Neural progenitor cell (in vitro differentiated cells): Measurements from ENCODE around the gene RRM2. TPM values are rescaled to one million over a fixed set of nuclear protein-coding genes. Genes with fewer than 3 reads are reported as not detected.
"Not testable (repeated sequence)": the region's sequence is repeated elsewhere in the genome, so short reads cannot be mapped to it uniquely, and the experiment has no call there.

ENCODE experiments used
- DNase-seq: peaks from one replicate; pipeline ENCODE4 v3.0.0-alpha.2; 2016; ENCODE audit warnings: low spot score
- H2AFZ ChIP-seq: fragments of 200-600 bp; sonication (generic); replicated peaks from 2 replicates; pipeline ENCODE4 v1.6.1; 2016; ENCODE audit warnings: antibody characterized with exemption
- H3F3A ChIP-seq: fragments of 200-600 bp; sonication (generic); 2 replicates; pipeline ENCODE4 v1.6.1; 2016; ENCODE audit warnings: antibody characterized with exemption, low read depth
- H3K27ac ChIP-seq: fragments of 200-600 bp; sonication (generic); 2 replicates; pipeline ENCODE4 v1.5.1; 2016; ENCODE audit warnings: mild to moderate bottlenecking
- H3K27me3 ChIP-seq: fragments of 200-600 bp; sonication (generic); 2 replicates; pipeline ENCODE4 v1.6.1; 2016; ENCODE audit warnings: mild to moderate bottlenecking, moderate library complexity
- H3K36me3 ChIP-seq: fragments of 200-600 bp; sonication (generic); 2 replicates; pipeline ENCODE4 v1.5.1; 2016
- H3K4me1 ChIP-seq: fragments of 200-600 bp; sonication (generic); 2 replicates; pipeline ENCODE4 v1.6.1; 2016; ENCODE audit warnings: mixed run types
- H3K4me2 ChIP-seq: fragments of 200-600 bp; sonication (generic); 2 replicates; pipeline ENCODE4 v1.6.1; 2016
- H3K4me3 ChIP-seq: fragments of 200-600 bp; sonication (generic); 2 replicates; pipeline ENCODE4 v1.5.1; 2016
- H3K79me2 ChIP-seq: fragments of 200-600 bp; sonication (generic); 2 replicates; pipeline ENCODE4 v1.6.1; 2016; ENCODE audit warnings: low read depth
- H3K9ac ChIP-seq: fragments of 200-600 bp; sonication (generic); 2 replicates; pipeline ENCODE4 v1.6.1; 2016
- H3K9me3 ChIP-seq: fragments of 200-600 bp; sonication (generic); 2 replicates; pipeline ENCODE4 v1.5.1; 2016; ENCODE audit warnings: low read depth
- H4K20me1 ChIP-seq: fragments of 200-600 bp; sonication (generic); 2 replicates; pipeline ENCODE4 v1.6.1; 2016; ENCODE audit warnings: low read depth
- H3K27ac Mint-ChIP-seq: 3 replicates; pipeline ENCODE4 v1.8.0; 2021; ENCODE audit warnings: mixed read lengths
- H3K27me3 Mint-ChIP-seq: 2 replicates; pipeline ENCODE4 v1.8.0; 2022; ENCODE audit warnings: low read depth, mild to moderate bottlenecking, inconsistent platforms, moderate library complexity, mixed read lengths; ENCODE audit not compliant: insufficient read depth
- H3K36me3 Mint-ChIP-seq: 3 replicates; pipeline ENCODE4 v1.8.0; 2021; ENCODE audit warnings: mixed read lengths
- H3K4me1 Mint-ChIP-seq: 3 replicates; pipeline ENCODE4 v1.8.0; 2021; ENCODE audit warnings: mixed read lengths
- H3K4me3 Mint-ChIP-seq: 3 replicates; pipeline ENCODE4 v1.8.0; 2021; ENCODE audit warnings: mild to moderate bottlenecking, moderate library complexity, mixed read lengths
- H3K9me3 Mint-ChIP-seq: 3 replicates; pipeline ENCODE4 v1.8.0; 2020; ENCODE audit warnings: mixed read lengths
- CTCF ChIP-seq: fragments of 200-600 bp; sonication (generic); IDR thresholded peaks from 2 replicates; pipeline ENCODE4 v1.5.1; 2017; ENCODE audit warnings: antibody characterized with exemption, mild to moderate bottlenecking
- EZH2 ChIP-seq: fragments of 200-600 bp; sonication (generic); IDR thresholded peaks from 2 replicates; pipeline ENCODE4 v1.6.1; 2017; ENCODE audit warnings: antibody characterized with exemption, mild to moderate bottlenecking, moderate library complexity
- EZH2phosphoT487 ChIP-seq: fragments of 200-600 bp; sonication (generic); IDR thresholded peaks from 2 replicates; pipeline ENCODE4 v1.6.1; 2017; ENCODE audit warnings: antibody characterized with exemption
- total RNA-seq: library from RNA; depleted of rRNA; stranded (reverse); fragments of >200 nt; gene quantifications from 2 replicates; pipeline ENCODE4 v1.2.3, GENCODE V29; 2015; ENCODE audit warnings: low replicate concordance

Gene RRM2
- total RNA-seq, 1 donor from 2014 or later: 66.0 TPM

- Histone ChIP-seq H3K27me3 (no peaks in the 10 kb centered on the region), H4K20me1 (no peaks in the 10 kb centered on the region), H3K9me3 (no peaks in the 10 kb centered on the region), H3K9ac (no peak overlapping the region), H3K79me2 (no peaks in the 10 kb centered on the region), H3K4me2 (no peak overlapping the region), H2AFZ (no peak overlapping the region), H3K4me1 (peaks cover 20% of the 10 kb centered on the region), H3K4me3 (no peak overlapping the region), H3F3A (no peaks in the 10 kb centered on the region), H3K27ac (no peak overlapping the region), H3K36me3 (no peaks in the 10 kb centered on the region)
- no peaks in the 10 kb centered on the region for H3K9me3 Mint-ChIP-seq
- H3K27me3 Mint-ChIP-seq: peaks cover 15% of the 10 kb centered on the region
- no peak overlapping the region for H3K4me3 Mint-ChIP-seq
- peaks cover 35% of the 10 kb centered on the region for H3K4me1 Mint-ChIP-seq
- no peak for DNase-seq
- H3K27ac Mint-ChIP-seq: no peak overlapping the region
- TF ChIP-seq EZH2: no peak
- no peak for TF ChIP-seq EZH2phosphoT487
- TF ChIP-seq CTCF: no peak
- H3K36me3 Mint-ChIP-seq: peaks cover 2% of the 10 kb centered on the region
Measured at GRCh38 chr2:10091182-10091888, 31.2 kb upstream of the RRM2 start.

- not testable (repeated sequence) for H3K27ac ChIP-seq, H3K27me3 ChIP-seq, H3K4me3 Mint-ChIP-seq, H4K20me1 ChIP-seq, H3K9me3 ChIP-seq, DNase-seq, H3F3A ChIP-seq, H3K79me2 ChIP-seq, H3K36me3 ChIP-seq, H3K9ac ChIP-seq, H3K27ac Mint-ChIP-seq, H3K4me2 ChIP-seq, H3K4me3 ChIP-seq, H2AFZ ChIP-seq, H3K36me3 Mint-ChIP-seq, H3K9me3 Mint-ChIP-seq
- H3K27me3 Mint-ChIP-seq: peaks cover 15% of the 10 kb centered on the region
- peaks cover 26% of the 10 kb centered on the region for H3K4me1 ChIP-seq
- H3K4me1 Mint-ChIP-seq: peaks cover 39% of the 10 kb centered on the region
Measured at GRCh38 chr2:10091889-10092244, 30.7 kb upstream of the RRM2 start.

- H3K9me3 Mint-ChIP-seq: no peaks in the 10 kb centered on the region
- DNase-seq: peak; percentile 89
- Histone ChIP-seq H2AFZ (no peak overlapping the region), H3K9ac (no peak overlapping the region), H3K9me3 (no peaks in the 10 kb centered on the region), H3K36me3 (no peaks in the 10 kb centered on the region), H3K4me3 (no peak overlapping the region), H3K79me2 (no peaks in the 10 kb centered on the region), H3K4me1 (peaks cover 30% of the 10 kb centered on the region), H4K20me1 (peaks cover 5% of the 10 kb centered on the region), H3K27me3 (no peaks in the 10 kb centered on the region), H3K4me2 (peak overlapping the region; percentile 14), H3K27ac (no peak overlapping the region), H3F3A (no peaks in the 10 kb centered on the region)
- peaks cover 49% of the 10 kb centered on the region for H3K4me1 Mint-ChIP-seq
- no peak overlapping the region for H3K27ac Mint-ChIP-seq
- peaks cover 2% of the 10 kb centered on the region for H3K36me3 Mint-ChIP-seq
- peak overlapping the region; percentile 12 for H3K4me3 Mint-ChIP-seq
- no peak for TF ChIP-seq EZH2
- peaks cover 8% of the 10 kb centered on the region for H3K27me3 Mint-ChIP-seq
Measured at GRCh38 chr2:10094271-10094814, 28.2 kb upstream of the RRM2 start.

GRCh38 chr2:10095175-10095574, 27.4 kb upstream of the RRM2 start:
- Mint-ChIP-seq H3K9me3 (no peaks in the 10 kb centered on the region), H3K4me1 (peaks cover 49% of the 10 kb centered on the region), H3K27me3 (peaks cover 8% of the 10 kb centered on the region), H3K4me3 (no peak overlapping the region), H3K36me3 (peaks cover 2% of the 10 kb centered on the region), H3K27ac (peak overlapping the region; percentile 59)
- no peak overlapping the region for H2AFZ ChIP-seq
- H3K36me3 ChIP-seq: no peaks in the 10 kb centered on the region
- H3K9ac ChIP-seq: no peak overlapping the region
- H4K20me1 ChIP-seq: peaks cover 5% of the 10 kb centered on the region
- TF ChIP-seq CTCF (no peak), EZH2 (no peak), EZH2phosphoT487 (no peak)
- no peak overlapping the region for H3K4me2 ChIP-seq
- H3K27me3 ChIP-seq: no peaks in the 10 kb centered on the region
- peaks cover 30% of the 10 kb centered on the region for H3K4me1 ChIP-seq
- no peaks in the 10 kb centered on the region for H3F3A ChIP-seq
- H3K79me2 ChIP-seq: no peaks in the 10 kb centered on the region
- DNase-seq: peak; percentile 44
- H3K9me3 ChIP-seq: no peaks in the 10 kb centered on the region
- no peak overlapping the region for H3K27ac ChIP-seq
- H3K4me3 ChIP-seq: no peak overlapping the region
